SU-DHL-6 (cell line): Measurements from ENCODE around the gene C10orf95.

ENCODE experiments used
- H2AFZ ChIP-seq: fragments of 200-600 bp; sonication (generic); 2 replicates; pipeline ENCODE4 v1.6.1; 2014; ENCODE audit warnings: low read depth, mild to moderate bottlenecking, moderate library complexity, mixed read lengths, antibody characterized with exemption, low read length; ENCODE audit not compliant: severe bottlenecking
- H3F3A ChIP-seq: fragments of 200-600 bp; shearing (Covaris generic); 2 replicates; pipeline ENCODE4 v1.6.0; 2016; ENCODE audit warnings: antibody characterized with exemption, mild to moderate bottlenecking; ENCODE audit not compliant: insufficient read depth
- H3K27ac ChIP-seq: fragments of 200-600 bp; sonication (generic); 2 replicates; pipeline ENCODE4 v1.5.1; 2016; ENCODE audit warnings: low read depth, mild to moderate bottlenecking, low read length, moderate library complexity, mixed read lengths
- H3K27me3 ChIP-seq: fragments of 200-600 bp; sonication (generic), shearing (Covaris generic); 2 replicates; pipeline ENCODE4 v1.6.0; 2014; ENCODE audit warnings: mild to moderate bottlenecking, low read length
- H3K36me3 ChIP-seq: fragments of 200-600 bp; sonication (generic); 2 replicates; pipeline ENCODE4 v1.6.1; 2014; ENCODE audit warnings: mild to moderate bottlenecking, low read length, mixed read lengths
- H3K4me2 ChIP-seq: fragments of 300-600, 200-600 bp; shearing (Covaris generic), sonication (generic); 2 replicates; pipeline ENCODE4 v1.6.0; 2014; ENCODE audit warnings: low read length, low read depth, mild to moderate bottlenecking; ENCODE audit not compliant: poor library complexity, severe bottlenecking
- H3K4me3 ChIP-seq: fragments of 200-600 bp; sonication (generic); 2 replicates; pipeline ENCODE4 v1.5.1; 2014; ENCODE audit warnings: antibody characterized with exemption, low read length, mild to moderate bottlenecking, mixed read lengths; ENCODE audit not compliant: insufficient read depth, poor library complexity, severe bottlenecking
- H3K79me2 ChIP-seq: fragments of 200-600 bp; sonication (generic); 2 replicates; pipeline ENCODE4 v1.6.1; 2014; ENCODE audit warnings: mild to moderate bottlenecking, low read length, moderate library complexity; ENCODE audit not compliant: insufficient read depth
- H3K9ac ChIP-seq: fragments of 200-600 bp; sonication (generic); 2 replicates; pipeline ENCODE4 v1.7.0; 2014; ENCODE audit warnings: mild to moderate bottlenecking, low read length
- H3K9me2 ChIP-seq: fragments of 200-600 bp; sonication (generic); replicated peaks from 2 replicates; pipeline ENCODE4 v1.6.1; 2014; ENCODE audit warnings: low read length; ENCODE audit not compliant: insufficient read depth
- H3K9me3 ChIP-seq: fragments of 200-600 bp; sonication (generic); 2 replicates; pipeline ENCODE4 v1.6.1; 2014; ENCODE audit warnings: low read length, mixed read lengths; ENCODE audit not compliant: insufficient read depth
- H4K20me1 ChIP-seq: fragments of 200-600 bp; sonication (generic); 2 replicates; pipeline ENCODE4 v1.6.1; 2014; ENCODE audit warnings: low read depth, mild to moderate bottlenecking, antibody characterized with exemption, low read length, moderate library complexity, mixed read lengths
- CTCF ChIP-seq: fragments of 200-600 bp; sonication (generic); IDR thresholded peaks from one replicate; pipeline ENCODE4 v1.5.1; 2017; ENCODE audit warnings: antibody characterized with exemption, mild to moderate bottlenecking, low read length, moderate library complexity; ENCODE audit not compliant: insufficient read depth, poor library complexity, severe bottlenecking
- EZH2phosphoT487 ChIP-seq: fragments of 200-600 bp; sonication (generic), shearing (Covaris generic); conservative IDR thresholded peaks from 2 replicates; pipeline ENCODE4 v1.6.1; 2018; ENCODE audit warnings: mild to moderate bottlenecking, antibody characterized with exemption, low read length, moderate library complexity, mixed read lengths

Gene C10orf95

DNA sequence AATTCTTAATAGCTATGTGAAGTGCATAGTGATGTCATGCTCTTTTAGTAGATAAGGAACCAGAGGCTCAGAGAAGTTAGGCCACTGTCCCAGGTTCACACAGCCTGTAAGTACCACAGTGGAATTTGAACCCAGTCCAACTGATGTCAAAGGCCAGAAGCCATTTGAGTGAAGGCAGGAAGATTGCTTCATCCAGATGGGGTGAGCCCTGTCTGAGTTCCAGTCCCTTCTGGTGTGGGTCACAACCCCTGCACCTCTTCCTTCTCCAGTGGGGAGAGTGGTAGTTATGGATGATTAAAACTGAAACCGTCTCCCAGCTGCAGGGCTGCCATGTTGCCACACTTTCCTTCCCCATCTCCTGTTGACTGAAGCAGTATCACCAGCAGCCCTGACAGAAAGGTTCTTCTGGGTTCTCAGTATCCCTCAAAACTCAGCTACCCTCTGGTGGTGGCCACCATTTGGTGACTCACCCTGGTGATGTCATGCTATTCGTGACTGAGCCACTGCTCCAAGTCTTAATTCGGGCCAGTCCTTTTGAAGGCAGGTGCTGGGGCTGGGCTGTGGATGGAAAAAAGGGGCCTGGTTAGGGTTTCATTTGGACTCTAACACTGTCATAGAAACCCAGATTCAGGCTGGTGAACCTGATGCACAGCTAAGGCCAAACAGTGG is 1.5 kb upstream of the C10orf95 start:
- Histone ChIP-seq H3F3A (peaks cover 8% of the 10 kb centered on the region), H3K9ac (no peak overlapping the region), H3K27me3 (no peaks in the 10 kb centered on the region), H3K9me2 (no peaks in the 10 kb centered on the region), H3K9me3 (no peaks in the 10 kb centered on the region), H3K4me3 (no peak overlapping the region), H3K4me2 (no peak overlapping the region), H2AFZ (no peak overlapping the region), H3K79me2 (peaks cover 26% of the 10 kb centered on the region), H3K27ac (no peak overlapping the region), H3K36me3 (no peaks in the 10 kb centered on the region; the same call in 1 of the 2 replicates), H4K20me1 (no peaks in the 10 kb centered on the region)
- TF ChIP-seq CTCF (no peak), EZH2phosphoT487 (no peak)

DNA sequence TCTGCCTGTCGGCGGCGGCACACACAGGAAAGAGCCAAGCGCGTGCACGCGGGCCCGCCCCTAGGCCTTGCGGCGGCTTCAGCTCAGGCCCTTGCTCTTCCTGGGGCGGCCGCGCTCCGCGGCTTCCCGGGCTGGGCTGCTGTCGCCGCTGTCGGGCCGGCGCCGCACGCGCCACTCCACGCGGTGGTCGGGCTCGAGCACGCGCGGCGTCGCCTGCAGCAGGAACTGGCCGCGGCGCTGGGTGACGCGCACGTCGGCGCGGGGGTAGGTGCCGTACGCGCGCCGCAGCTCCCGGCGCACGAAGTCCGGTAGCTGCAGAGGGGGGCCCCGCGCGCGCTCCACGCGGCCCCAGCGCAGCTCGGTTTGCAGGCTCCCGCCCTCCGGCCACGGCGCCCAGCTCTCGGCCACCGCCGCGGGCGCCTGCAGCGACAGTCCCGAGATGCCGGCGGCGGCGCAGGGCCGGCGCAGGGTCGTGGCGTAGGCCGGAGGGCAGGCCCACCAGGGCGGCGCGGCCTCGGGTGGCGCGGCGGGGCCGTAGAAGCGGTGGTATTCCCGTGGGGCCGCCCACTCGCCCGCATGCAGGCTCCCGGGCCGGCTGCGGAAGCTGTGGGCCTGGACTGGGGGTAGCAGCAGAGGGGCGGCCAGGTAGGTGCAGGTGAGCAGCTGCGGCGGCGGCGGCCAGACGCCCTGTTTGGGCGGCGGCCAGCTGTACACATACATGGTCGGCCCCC is 804 bp downstream of the C10orf95 start:
- Histone ChIP-seq H3K36me3 (no peaks in the 10 kb centered on the region), H4K20me1 (no peaks in the 10 kb centered on the region), H3K4me3 (peak overlapping the region; percentile 91), H3K9me2 (no peaks in the 10 kb centered on the region), H3K9me3 (no peaks in the 10 kb centered on the region), H3K27me3 (no peaks in the 10 kb centered on the region), H3K79me2 (peaks cover 26% of the 10 kb centered on the region), H3K9ac (peak overlapping the region; percentile 97), H3K27ac (peak overlapping the region; percentile 85), H3F3A (peaks cover 8% of the 10 kb centered on the region; the same call in 1 of the 2 replicates), H2AFZ (peak overlapping the region; percentile 75), H3K4me2 (peak overlapping the region; percentile 94)
- TF ChIP-seq EZH2phosphoT487 (no peak), CTCF (no peak)

GRCh38 chr10:102450124-102450373 is 1.3 kb downstream of the C10orf95 start:
- Histone ChIP-seq H3K36me3 (no peaks in the 10 kb centered on the region), H4K20me1 (no peaks in the 10 kb centered on the region), H3K79me2 (peaks cover 26% of the 10 kb centered on the region), H3K9me2 (no peaks in the 10 kb centered on the region), H3K4me2 (peak overlapping the region; percentile 94), H3F3A (peaks cover 8% of the 10 kb centered on the region; the same call in 1 of the 2 replicates), H2AFZ (peak overlapping the region; percentile 75), H3K9ac (peak overlapping the region; percentile 97), H3K27ac (peak overlapping the region; percentile 85), H3K4me3 (peak overlapping the region; percentile 91), H3K27me3 (no peaks in the 10 kb centered on the region), H3K9me3 (no peaks in the 10 kb centered on the region)
- TF ChIP-seq EZH2phosphoT487, result no peak
- TF ChIP-seq CTCF, result no peak
